Measurements from ENCODE around the gene NUBPL. TPM values are rescaled to one million over a fixed set of nuclear protein-coding genes. Genes with fewer than 3 reads are reported as not detected.
A peak's percentile ranks its signal among the peaks of the same experiment; 100 is the strongest.

The NUBPL gene
- total RNA-seq, 1 experiment from 2014 or later, result 11.6 TPM

DNA sequence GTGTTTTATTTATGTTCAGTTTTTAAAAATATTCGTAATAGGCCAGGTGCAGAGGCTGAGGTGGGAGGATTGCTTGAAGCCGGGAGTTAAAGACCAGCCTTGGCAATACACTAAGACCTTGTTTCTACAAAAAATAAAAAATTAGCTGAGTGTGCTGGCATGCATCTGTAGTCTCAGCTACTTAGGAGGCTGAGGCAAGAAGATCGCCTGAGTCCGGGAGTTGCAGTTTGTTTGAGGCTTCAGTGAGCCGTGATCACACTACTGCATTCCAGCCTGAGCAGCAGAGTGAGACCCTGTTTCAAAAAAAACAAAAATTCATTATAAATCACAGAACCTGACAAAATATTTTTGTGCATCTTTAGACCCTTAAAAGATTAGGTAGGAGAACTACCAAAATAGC lies 275.8 kb downstream of the NUBPL start:
- ChIA-PET CTCF (no interaction called here), POLR2A (no interaction called here)
- no peak overlapping the region for H3K4me3 Mint-ChIP-seq
- ATAC-seq (no peak), DNase-seq (ENCODE audit: low spot score) (no peak)
- TF ChIP-seq ZBTB21 (CRISPR knock-in tag; IDR thresholded peaks at IDR 0.05; ENCODE audit: borderline replicate concordance) (no peak), CREB1 (CRISPR knock-in tag; IDR thresholded peaks at IDR 0.05) (no peak), MXD4 (CRISPR knock-in tag; IDR thresholded peaks at IDR 0.05; ENCODE audit: borderline replicate concordance) (no peak)
- H3K27me3 Mint-ChIP-seq (ENCODE audit: low read depth), result no peaks in the 10 kb centered on the region
- H3K36me3 Mint-ChIP-seq, result no peaks in the 10 kb centered on the region
- peaks cover 11% of the 10 kb centered on the region for H3K9me3 Mint-ChIP-seq
- H3K4me1 Mint-ChIP-seq, result no peaks in the 10 kb centered on the region
- no peak overlapping the region for H3K27ac Mint-ChIP-seq

DNA sequence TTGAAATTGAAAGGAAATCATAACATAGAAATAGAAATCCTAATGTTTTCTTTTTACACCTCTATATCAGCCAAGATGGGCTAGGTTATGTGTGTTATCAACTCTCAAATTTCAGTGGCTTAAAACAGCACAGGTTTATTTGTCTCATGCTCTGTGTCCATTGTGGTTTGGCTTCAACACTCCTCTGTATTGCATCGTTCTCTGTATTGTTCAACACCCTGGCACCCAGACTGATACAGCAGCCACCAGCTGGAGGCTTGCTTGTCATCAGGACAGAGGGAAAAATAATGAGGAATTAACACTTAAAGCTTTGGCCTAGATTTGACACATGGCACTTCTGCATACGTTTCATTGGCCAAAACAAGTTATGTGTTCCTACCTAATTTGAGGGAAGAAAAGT lies 281.7 kb downstream of the NUBPL start:
- ATAC-seq (no peak), DNase-seq (ENCODE audit: low spot score) (no peak)
- H3K27ac Mint-ChIP-seq, result no peak overlapping the region
- H3K27me3 Mint-ChIP-seq (ENCODE audit: low read depth), result no peaks in the 10 kb centered on the region
- no peaks in the 10 kb centered on the region for H3K36me3 Mint-ChIP-seq
- no peak overlapping the region for H3K4me3 Mint-ChIP-seq
- H3K4me1 Mint-ChIP-seq, result no peaks in the 10 kb centered on the region
- POLR2A ChIA-PET, result no interaction called here
- CTCF ChIA-PET, result no interaction called here
- H3K9me3 Mint-ChIP-seq, result peaks cover 15% of the 10 kb centered on the region
- TF ChIP-seq GABPB1 (CRISPR knock-in tag; IDR thresholded peaks at IDR 0.05) (peak; percentile 65; the same call in 1 of the 2 replicates), SOX15 (CRISPR knock-in tag; IDR thresholded peaks at IDR 0.05) (no peak), TP53 (CRISPR knock-in tag; IDR thresholded peaks at IDR 0.05) (no peak), ZMAT4 (CRISPR knock-in tag; IDR thresholded peaks at IDR 0.05) (no peak), TEAD4 (CRISPR knock-in tag; IDR thresholded peaks at IDR 0.05) (no peak)

- TF ChIP-seq NR3C1 (CRISPR knock-in tag; conservative IDR thresholded peaks at IDR 0.05; ENCODE audit: low read depth), result no peak
- TF ChIP-seq NFE2L1 (CRISPR knock-in tag; IDR thresholded peaks at IDR 0.05), result no peak
- TF ChIP-seq, protein P1, sequence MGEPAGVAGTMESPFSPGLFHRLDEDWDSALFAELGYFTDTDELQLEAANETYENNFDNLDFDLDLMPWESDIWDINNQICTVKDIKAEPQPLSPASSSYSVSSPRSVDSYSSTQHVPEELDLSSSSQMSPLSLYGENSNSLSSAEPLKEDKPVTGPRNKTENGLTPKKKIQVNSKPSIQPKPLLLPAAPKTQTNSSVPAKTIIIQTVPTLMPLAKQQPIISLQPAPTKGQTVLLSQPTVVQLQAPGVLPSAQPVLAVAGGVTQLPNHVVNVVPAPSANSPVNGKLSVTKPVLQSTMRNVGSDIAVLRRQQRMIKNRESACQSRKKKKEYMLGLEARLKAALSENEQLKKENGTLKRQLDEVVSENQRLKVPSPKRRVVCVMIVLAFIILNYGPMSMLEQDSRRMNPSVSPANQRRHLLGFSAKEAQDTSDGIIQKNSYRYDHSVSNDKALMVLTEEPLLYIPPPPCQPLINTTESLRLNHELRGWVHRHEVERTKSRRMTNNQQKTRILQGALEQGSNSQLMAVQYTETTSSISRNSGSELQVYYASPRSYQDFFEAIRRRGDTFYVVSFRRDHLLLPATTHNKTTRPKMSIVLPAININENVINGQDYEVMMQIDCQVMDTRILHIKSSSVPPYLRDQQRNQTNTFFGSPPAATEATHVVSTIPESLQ (CRISPR knock-in tag; IDR thresholded peaks at IDR 0.05), result no peak
- TF ChIP-seq OVOL2 (CRISPR knock-in tag; IDR thresholded peaks at IDR 0.05; ENCODE audit: borderline replicate concordance), result no peak
- TF ChIP-seq TP53 (CRISPR knock-in tag; IDR thresholded peaks at IDR 0.05), result no peak
- no peak for TF ChIP-seq MLX (CRISPR knock-in tag; IDR thresholded peaks at IDR 0.05)
- TF ChIP-seq STAT6 (CRISPR knock-in tag; conservative IDR thresholded peaks at IDR 0.05; ENCODE audit: low read depth), result no peak
- TF ChIP-seq, protein P2, sequence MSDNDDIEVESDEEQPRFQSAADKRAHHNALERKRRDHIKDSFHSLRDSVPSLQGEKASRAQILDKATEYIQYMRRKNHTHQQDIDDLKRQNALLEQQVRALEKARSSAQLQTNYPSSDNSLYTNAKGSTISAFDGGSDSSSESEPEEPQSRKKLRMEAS (CRISPR knock-in tag; IDR thresholded peaks at IDR 0.05), result no peak
- TF ChIP-seq TEAD4 (CRISPR knock-in tag; IDR thresholded peaks at IDR 0.05), result no peak
- no peak for TF ChIP-seq CBFB (CRISPR knock-in tag; IDR thresholded peaks at IDR 0.05; ENCODE audit: low read depth)
- TF ChIP-seq, protein P3, sequence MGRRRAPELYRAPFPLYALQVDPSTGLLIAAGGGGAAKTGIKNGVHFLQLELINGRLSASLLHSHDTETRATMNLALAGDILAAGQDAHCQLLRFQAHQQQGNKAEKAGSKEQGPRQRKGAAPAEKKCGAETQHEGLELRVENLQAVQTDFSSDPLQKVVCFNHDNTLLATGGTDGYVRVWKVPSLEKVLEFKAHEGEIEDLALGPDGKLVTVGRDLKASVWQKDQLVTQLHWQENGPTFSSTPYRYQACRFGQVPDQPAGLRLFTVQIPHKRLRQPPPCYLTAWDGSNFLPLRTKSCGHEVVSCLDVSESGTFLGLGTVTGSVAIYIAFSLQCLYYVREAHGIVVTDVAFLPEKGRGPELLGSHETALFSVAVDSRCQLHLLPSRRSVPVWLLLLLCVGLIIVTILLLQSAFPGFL (CRISPR knock-in tag; IDR thresholded peaks at IDR 0.05; ENCODE audit: borderline replicate concordance), result no peak
- TF ChIP-seq USF2 (CRISPR knock-in tag; IDR thresholded peaks at IDR 0.05), result no peak
- CTCF ChIA-PET, result no interaction called here
- no peak for ATAC-seq
- no peaks in the 10 kb centered on the region for H3K36me3 Mint-ChIP-seq
- POLR2A ChIA-PET, result no interaction called here
- H3K27ac Mint-ChIP-seq, result no peak overlapping the region
- DNase-seq (ENCODE audit: low spot score), result no peak
- no peaks in the 10 kb centered on the region for H3K27me3 Mint-ChIP-seq (ENCODE audit: low read depth)
- no peaks in the 10 kb centered on the region for H3K4me1 Mint-ChIP-seq
- H3K4me3 Mint-ChIP-seq, result no peak overlapping the region
- peaks cover 15% of the 10 kb centered on the region for H3K9me3 Mint-ChIP-seq
Observed at GRCh38 chr14:31843361-31844091, 282.3 kb downstream of the NUBPL start.

All from WTC11 (cell line).